PC-3 (cell line): ENCODE measurements around the gene ITGB1BP2. TPM values are rescaled to one million over a fixed set of nuclear protein-coding genes. Genes with fewer than 3 reads are reported as not detected.
"Not testable (repeated sequence)": the region's sequence is repeated elsewhere in the genome, so short reads cannot be mapped to it uniquely, and the experiment has no call there.

Source experiments
- ATAC-seq: fragments of 200-7000 bp; cut with Tn5 transposase; 2 replicates; pipeline ENCODE4 v1.9.1; 2020; ENCODE audit warnings: mild to moderate bottlenecking, moderate library complexity
- BruUV-seq: library from RNA; stranded (reverse); fragments of 400-500 nt; replicated peaks from 2 replicates; lab custom pipeline; 2021; lab: Mats Ljungman, UMichigan
- CTCF ChIA-PET: fragments of 300-600 bp; sonication (Branson Sonifier 250); formaldehyde crosslinking; loops from one replicate; lab custom pipeline; 2022; ENCODE audit warnings: antibody characterized with exemption; lab: Charles Lee
- POLR2A ChIA-PET: fragments of 300-600 bp; sonication (Branson Sonifier 250); formaldehyde crosslinking; loops from one replicate; lab custom pipeline; 2022; ENCODE audit warnings: antibody characterized with exemption; ENCODE audit not compliant: unreplicated experiment; lab: Charles Lee
- DNase-seq: peaks from one replicate; pipeline ENCODE4 v3.0.0-alpha.2; 2015
- H2AFZ ChIP-seq: fragments of 300-600 bp; sonication (generic); 2 replicates; pipeline ENCODE4 v1.6.0; 2016; ENCODE audit warnings: antibody characterized with exemption, low read length
- H3F3A ChIP-seq: fragments of 300-600 bp; sonication (generic); one replicate; pipeline ENCODE4 v1.6.0; 2017; ENCODE audit warnings: antibody characterized with exemption, low read length, control low read depth, mild to moderate bottlenecking; ENCODE audit not compliant: unreplicated experiment
- H3K27ac ChIP-seq: fragments of 300-600 bp; sonication (generic); 2 replicates; pipeline ENCODE4 v1.5.1; 2016; ENCODE audit warnings: mild to moderate bottlenecking, low read length
- H3K27me3 ChIP-seq: fragments of 300-600 bp; sonication (generic); 2 replicates; pipeline ENCODE4 v1.6.1; 2016; ENCODE audit warnings: low read length, mixed read lengths
- H3K36me3 ChIP-seq: fragments of 300-600 bp; sonication (generic); 2 replicates; pipeline ENCODE4 v1.6.1; 2016; ENCODE audit warnings: low read depth, mixed run types, low read length, mixed read lengths
- H3K4me1 ChIP-seq: fragments of 300-600 bp; sonication (generic); 2 replicates; pipeline ENCODE4 v1.5.1; 2016; ENCODE audit warnings: low read length; ENCODE audit not compliant: insufficient read depth
- H3K4me2 ChIP-seq: fragments of 300-600 bp; sonication (generic); 2 replicates; pipeline ENCODE4 v1.6.0; 2016; ENCODE audit warnings: low read length
- H3K4me3 ChIP-seq: fragments of 300-600 bp; sonication (generic); 2 replicates; pipeline ENCODE4 v1.5.1; 2016; ENCODE audit warnings: mild to moderate bottlenecking, low read length, mixed read lengths
- H3K79me2 ChIP-seq: fragments of 300-600 bp; sonication (generic); 2 replicates; pipeline ENCODE4 v1.6.1; 2017; ENCODE audit warnings: low read length, mixed read lengths
- H3K9ac ChIP-seq: fragments of 300-600 bp; sonication (generic); 2 replicates; pipeline ENCODE4 v1.6.0; 2016; ENCODE audit warnings: mild to moderate bottlenecking, low read length
- H3K9me2 ChIP-seq: fragments of 300-600 bp; sonication (generic); replicated peaks from 2 replicates; pipeline ENCODE4 v1.6.1; 2016; ENCODE audit warnings: mixed run types, low read length, mixed read lengths
- H3K9me3 ChIP-seq: fragments of 300-600 bp; sonication (generic); 2 replicates; pipeline ENCODE4 v1.6.1; 2016; ENCODE audit warnings: low read length, mixed read lengths
- H4K20me1 ChIP-seq: fragments of 300-600 bp; sonication (generic); 2 replicates; pipeline ENCODE4 v1.6.1; 2016; ENCODE audit warnings: low read length, mixed read lengths
- EZH2 ChIP-seq: fragments of 300-600 bp; sonication (generic); IDR thresholded peaks from one replicate; pipeline ENCODE4 v1.6.1; 2017; ENCODE audit warnings: antibody characterized with exemption, mild to moderate bottlenecking, low read length; ENCODE audit not compliant: unreplicated experiment
- EZH2phosphoT487 ChIP-seq: fragments of 300-600 bp; sonication (generic); IDR thresholded peaks from 2 replicates; pipeline ENCODE4 v1.6.1; 2018; ENCODE audit warnings: mild to moderate bottlenecking, antibody characterized with exemption, low read length, borderline replicate concordance
- intact Hi-C: fragments of 100-400 bp; cut with micrococcal nuclease; formaldehyde crosslinking; loops from 2 replicates; pipeline ENCODE4 v1.9.0; 2023
- total RNA-seq: library from RNA; depleted of rRNA; stranded (reverse); fragments of >200 nt; gene quantifications from 2 replicates; pipeline ENCODE4 v1.2.3, GENCODE V29; 2014
- TF ChIP-seq, protein P1 (sequence below): fragments of 300-600 bp; sonication (generic); conservative IDR thresholded peaks from 2 replicates; pipeline ENCODE4 v1.5.1; 2017; ENCODE audit warnings: antibody characterized with exemption, low read depth, mild to moderate bottlenecking, low read length

Gene ITGB1BP2
- total RNA-seq, 1 experiment from 2014 or later: 1.7 TPM

DNA sequence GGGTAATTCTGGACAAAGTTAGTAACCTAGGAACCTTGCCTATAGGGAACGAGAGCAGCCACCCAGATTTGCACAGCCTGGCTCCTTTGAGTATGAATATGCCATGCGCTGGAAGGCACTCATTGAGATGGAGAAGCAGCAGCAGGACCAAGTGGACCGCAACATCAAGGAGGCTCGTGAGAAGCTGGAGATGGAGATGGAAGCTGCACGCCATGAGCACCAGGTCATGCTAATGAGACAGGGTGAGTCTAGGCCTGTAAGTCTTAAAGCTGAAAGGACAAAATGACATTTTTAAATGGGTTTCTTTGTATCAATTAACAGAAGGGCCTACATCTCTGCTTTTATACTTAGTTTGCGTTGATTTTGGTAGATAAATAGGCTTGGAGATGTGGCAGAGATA, 4.7 kb upstream of the ITGB1BP2 start:
- POLR2A ChIA-PET: no interaction called here
- CTCF ChIA-PET: no interaction called here
- H4K20me1 ChIP-seq: peaks cover 5% of the 10 kb centered on the region; the same call in 1 of the 2 replicates
- peaks cover 11% of the 10 kb centered on the region for H3K4me1 ChIP-seq
- H3K9me2 ChIP-seq: no peaks in the 10 kb centered on the region
- DNase-seq (no peak), ATAC-seq (no peak)
- TF ChIP-seq EZH2: no peak
- TF ChIP-seq EZH2phosphoT487: no peak
- TF ChIP-seq, protein P1, sequence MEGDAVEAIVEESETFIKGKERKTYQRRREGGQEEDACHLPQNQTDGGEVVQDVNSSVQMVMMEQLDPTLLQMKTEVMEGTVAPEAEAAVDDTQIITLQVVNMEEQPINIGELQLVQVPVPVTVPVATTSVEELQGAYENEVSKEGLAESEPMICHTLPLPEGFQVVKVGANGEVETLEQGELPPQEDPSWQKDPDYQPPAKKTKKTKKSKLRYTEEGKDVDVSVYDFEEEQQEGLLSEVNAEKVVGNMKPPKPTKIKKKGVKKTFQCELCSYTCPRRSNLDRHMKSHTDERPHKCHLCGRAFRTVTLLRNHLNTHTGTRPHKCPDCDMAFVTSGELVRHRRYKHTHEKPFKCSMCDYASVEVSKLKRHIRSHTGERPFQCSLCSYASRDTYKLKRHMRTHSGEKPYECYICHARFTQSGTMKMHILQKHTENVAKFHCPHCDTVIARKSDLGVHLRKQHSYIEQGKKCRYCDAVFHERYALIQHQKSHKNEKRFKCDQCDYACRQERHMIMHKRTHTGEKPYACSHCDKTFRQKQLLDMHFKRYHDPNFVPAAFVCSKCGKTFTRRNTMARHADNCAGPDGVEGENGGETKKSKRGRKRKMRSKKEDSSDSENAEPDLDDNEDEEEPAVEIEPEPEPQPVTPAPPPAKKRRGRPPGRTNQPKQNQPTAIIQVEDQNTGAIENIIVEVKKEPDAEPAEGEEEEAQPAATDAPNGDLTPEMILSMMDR: no peak
- no peak overlapping the region for H3K9ac ChIP-seq
- peaks cover 56% of the 10 kb centered on the region for H3K36me3 ChIP-seq
- no peaks in the 10 kb centered on the region for H3K27me3 ChIP-seq
- intact Hi-C loops: no loop called here
- H3K4me3 ChIP-seq: no peak overlapping the region
- no peak overlapping the region for H3K4me2 ChIP-seq
- no TSS peak for BruUV-seq
- H2AFZ ChIP-seq: no peak overlapping the region
- H3K27ac ChIP-seq: no peak overlapping the region
- H3K9me3 ChIP-seq: no peaks in the 10 kb centered on the region
- no peaks in the 10 kb centered on the region for H3F3A ChIP-seq
- peaks cover 8% of the 10 kb centered on the region; the same call in 1 of the 2 replicates for H3K79me2 ChIP-seq

DNA sequence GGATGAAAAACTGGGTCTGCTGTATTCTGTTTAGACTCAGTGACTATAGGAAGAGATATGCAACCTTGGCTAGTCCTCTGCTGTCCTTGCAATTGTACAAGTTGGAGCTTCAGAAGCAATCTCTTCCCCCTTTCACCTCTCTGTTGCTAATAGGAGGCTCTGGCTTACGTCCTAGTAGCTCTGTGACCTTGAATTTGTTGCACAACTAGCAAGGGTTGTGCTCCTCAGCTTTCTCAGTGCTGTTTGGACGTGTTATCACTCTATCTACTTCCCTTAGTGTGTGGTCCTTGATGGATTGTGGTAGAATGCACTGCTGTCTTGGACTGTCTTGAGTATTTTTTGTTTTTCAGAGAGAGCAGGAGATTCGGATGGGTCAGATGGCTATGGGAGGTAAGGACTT, 3.4 kb upstream of the ITGB1BP2 start:
- Histone ChIP-seq H3K9me3 (no peaks in the 10 kb centered on the region), H3K27ac (no peak overlapping the region), H3K9ac (no peak overlapping the region), H3K79me2 (no peaks in the 10 kb centered on the region), H3K27me3 (no peaks in the 10 kb centered on the region), H3K4me2 (no peak overlapping the region), H3K4me1 (peaks cover 4% of the 10 kb centered on the region; the same call in 1 of the 2 replicates), H2AFZ (no peak overlapping the region), H3K9me2 (no peaks in the 10 kb centered on the region), H4K20me1 (no peaks in the 10 kb centered on the region), H3F3A (no peaks in the 10 kb centered on the region), H3K4me3 (no peak overlapping the region), H3K36me3 (peaks cover 46% of the 10 kb centered on the region)
- ATAC-seq: no peak
- intact Hi-C loops: no loop called here
- ChIA-PET CTCF (no interaction called here), POLR2A (no interaction called here)
- no peak for TF ChIP-seq EZH2phosphoT487
- no peak for TF ChIP-seq EZH2
- TF ChIP-seq, protein P1: no peak
- no TSS peak for BruUV-seq
- no peak for DNase-seq

DNA sequence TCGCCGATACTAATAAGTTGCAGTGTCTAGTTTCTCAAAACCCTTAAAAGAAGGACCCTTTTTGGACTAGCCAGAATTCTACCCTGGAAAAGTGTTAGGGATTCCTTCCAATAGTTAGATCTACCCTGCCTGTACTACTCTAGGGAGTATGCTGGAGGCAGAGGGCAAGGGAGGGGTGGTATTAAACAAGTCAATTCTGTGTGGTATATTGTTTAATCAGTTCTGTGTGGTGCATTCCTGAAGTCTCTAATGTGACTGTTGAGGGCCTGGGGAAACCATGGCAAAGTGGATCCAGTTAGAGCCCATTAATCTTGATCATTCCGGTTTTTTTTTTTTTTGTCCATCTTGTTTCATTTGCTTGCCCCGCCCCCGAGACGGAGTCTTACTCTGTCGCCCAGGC, 1.5 kb upstream of the ITGB1BP2 start:
- POLR2A ChIA-PET, H4K20me1 ChIP-seq, H3K9me2 ChIP-seq, BruUV-seq, H3K27me3 ChIP-seq, H3K4me2 ChIP-seq, ATAC-seq, H3K9ac ChIP-seq, CTCF ChIA-PET, H3K79me2 ChIP-seq, H3K4me1 ChIP-seq, H3F3A ChIP-seq, H3K4me3 ChIP-seq, H3K9me3 ChIP-seq, H2AFZ ChIP-seq, DNase-seq, intact Hi-C loops, H3K27ac ChIP-seq: not testable (repeated sequence)
- peaks cover 35% of the 10 kb centered on the region for H3K36me3 ChIP-seq

DNA sequence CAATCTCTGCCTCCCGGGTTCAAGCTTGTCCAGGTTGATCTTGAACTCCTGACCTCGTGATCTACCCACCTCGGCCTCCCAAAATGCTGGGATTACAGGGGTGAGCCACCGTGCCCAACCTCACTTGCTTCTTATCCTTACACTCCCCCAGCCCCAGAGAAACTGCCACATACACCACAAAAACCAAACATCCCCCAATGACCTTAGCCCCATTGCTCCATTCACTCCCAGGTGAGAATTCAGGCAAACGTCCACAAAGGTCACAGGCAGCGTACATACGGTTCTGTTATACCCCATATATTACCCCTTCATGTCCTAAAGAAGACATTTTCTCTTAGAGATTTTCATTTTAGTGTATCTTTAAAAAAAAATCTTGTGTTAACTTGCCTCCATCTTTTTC, 1.1 kb upstream of the ITGB1BP2 start:
- H3K4me3 ChIP-seq, H3K9ac ChIP-seq, H4K20me1 ChIP-seq, POLR2A ChIA-PET, ATAC-seq, H3K4me1 ChIP-seq, H3K4me2 ChIP-seq, intact Hi-C loops, H3K9me2 ChIP-seq, H3K27me3 ChIP-seq, CTCF ChIA-PET, H3K27ac ChIP-seq, H2AFZ ChIP-seq, H3K9me3 ChIP-seq, H3F3A ChIP-seq, DNase-seq, H3K79me2 ChIP-seq: not testable (repeated sequence)
- H3K36me3 ChIP-seq: peaks cover 35% of the 10 kb centered on the region
- TSS peak; percentile 76 for BruUV-seq
